Keratinocyte (primary cell): ENCODE data around the gene AANAT.

Source experiments
- CTCF ChIP-seq, 3 experiments: IDR thresholded peaks in 1 of 3; conservative IDR thresholded peaks in 1 of 3; optimal IDR thresholded peaks in 1 of 3; 2 replicates in 2 of 3; 3 replicates in 1 of 3; pipeline versions ENCODE3 to v1.5.1; 2011; ENCODE audit warnings: low read length in 3 of 3, mild to moderate bottlenecking in 3 of 3, moderate library complexity in 2 of 3, control low read depth in 1 of 3, inconsistent platforms in 1 of 3; ENCODE audit not compliant: insufficient read depth in 2 of 3; ENCODE audit errors: extremely low read depth in 1 of 3
- EZH2 ChIP-seq: IDR thresholded peaks from one replicate; pipeline ENCODE4 v1.6.1; 2012; ENCODE audit warnings: inconsistent platforms, mild to moderate bottlenecking, low read length, moderate library complexity

DNA sequence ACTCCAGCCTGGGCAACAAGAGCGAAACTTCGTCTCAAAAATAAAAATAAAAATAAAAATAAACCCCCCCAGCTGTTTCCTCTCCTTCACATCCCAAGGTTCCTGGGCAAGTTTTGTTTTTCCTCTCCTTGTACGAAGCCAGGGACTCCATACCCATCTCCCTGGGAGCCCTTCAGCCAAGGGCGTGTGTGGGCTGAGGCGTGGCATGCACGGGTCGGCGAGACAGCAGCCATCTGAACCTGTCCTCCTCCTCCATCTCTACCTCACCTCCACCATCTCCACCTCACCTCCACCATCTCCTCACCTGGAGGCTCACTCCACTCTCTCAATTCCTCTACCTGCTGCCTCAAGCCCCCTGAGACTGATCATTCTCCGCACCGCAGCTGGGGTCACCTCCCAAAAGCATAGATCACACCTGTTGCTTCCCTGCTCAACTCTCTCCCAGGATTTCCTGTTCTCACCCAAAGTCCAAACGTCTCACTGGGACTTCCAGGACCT is 16.9 kb downstream of the AANAT start:
- no peak for TF ChIP-seq CTCF (optimal IDR thresholded peaks at IDR 0.05 in 1 of 3, IDR thresholded peaks at IDR 0.05 in 1 of 3, conservative IDR thresholded peaks at IDR 0.05 in 1 of 3; ENCODE audit: extremely low read depth in 1 of 3, insufficient read depth in 2 of 3, low read length in 3 of 3)
- no peak for TF ChIP-seq EZH2
